ENCODE data around the gene KPNA4.

KPNA4 gene

GRCh38 chr3:160473978-160474377 lies 91.4 kb downstream of the KPNA4 start:
- TF ChIP-seq, protein P1, sequence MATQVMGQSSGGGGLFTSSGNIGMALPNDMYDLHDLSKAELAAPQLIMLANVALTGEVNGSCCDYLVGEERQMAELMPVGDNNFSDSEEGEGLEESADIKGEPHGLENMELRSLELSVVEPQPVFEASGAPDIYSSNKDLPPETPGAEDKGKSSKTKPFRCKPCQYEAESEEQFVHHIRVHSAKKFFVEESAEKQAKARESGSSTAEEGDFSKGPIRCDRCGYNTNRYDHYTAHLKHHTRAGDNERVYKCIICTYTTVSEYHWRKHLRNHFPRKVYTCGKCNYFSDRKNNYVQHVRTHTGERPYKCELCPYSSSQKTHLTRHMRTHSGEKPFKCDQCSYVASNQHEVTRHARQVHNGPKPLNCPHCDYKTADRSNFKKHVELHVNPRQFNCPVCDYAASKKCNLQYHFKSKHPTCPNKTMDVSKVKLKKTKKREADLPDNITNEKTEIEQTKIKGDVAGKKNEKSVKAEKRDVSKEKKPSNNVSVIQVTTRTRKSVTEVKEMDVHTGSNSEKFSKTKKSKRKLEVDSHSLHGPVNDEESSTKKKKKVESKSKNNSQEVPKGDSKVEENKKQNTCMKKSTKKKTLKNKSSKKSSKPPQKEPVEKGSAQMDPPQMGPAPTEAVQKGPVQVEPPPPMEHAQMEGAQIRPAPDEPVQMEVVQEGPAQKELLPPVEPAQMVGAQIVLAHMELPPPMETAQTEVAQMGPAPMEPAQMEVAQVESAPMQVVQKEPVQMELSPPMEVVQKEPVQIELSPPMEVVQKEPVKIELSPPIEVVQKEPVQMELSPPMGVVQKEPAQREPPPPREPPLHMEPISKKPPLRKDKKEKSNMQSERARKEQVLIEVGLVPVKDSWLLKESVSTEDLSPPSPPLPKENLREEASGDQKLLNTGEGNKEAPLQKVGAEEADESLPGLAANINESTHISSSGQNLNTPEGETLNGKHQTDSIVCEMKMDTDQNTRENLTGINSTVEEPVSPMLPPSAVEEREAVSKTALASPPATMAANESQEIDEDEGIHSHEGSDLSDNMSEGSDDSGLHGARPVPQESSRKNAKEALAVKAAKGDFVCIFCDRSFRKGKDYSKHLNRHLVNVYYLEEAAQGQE (IDR thresholded peaks at IDR 0.05; ENCODE audit: insufficient read depth in 1 of 2, low read depth in 2 of 2, low read length in 2 of 2): no peak
- TF ChIP-seq POLR2AphosphoS5 (IDR thresholded peaks at IDR 0.05; ENCODE audit: low read depth, low read length) (no peak), SIN3A (IDR thresholded peaks at IDR 0.05; ENCODE audit: borderline replicate concordance, insufficient read depth, low read length) (no peak), TAF1 (IDR thresholded peaks at IDR 0.05; ENCODE audit: borderline replicate concordance, insufficient read depth, low read length) (no peak), FOXP2 (optimal IDR thresholded peaks at IDR 0.05; ENCODE audit: borderline replicate concordance, extremely low read depth, extremely low read length, insufficient read depth) (no peak)

DNA sequence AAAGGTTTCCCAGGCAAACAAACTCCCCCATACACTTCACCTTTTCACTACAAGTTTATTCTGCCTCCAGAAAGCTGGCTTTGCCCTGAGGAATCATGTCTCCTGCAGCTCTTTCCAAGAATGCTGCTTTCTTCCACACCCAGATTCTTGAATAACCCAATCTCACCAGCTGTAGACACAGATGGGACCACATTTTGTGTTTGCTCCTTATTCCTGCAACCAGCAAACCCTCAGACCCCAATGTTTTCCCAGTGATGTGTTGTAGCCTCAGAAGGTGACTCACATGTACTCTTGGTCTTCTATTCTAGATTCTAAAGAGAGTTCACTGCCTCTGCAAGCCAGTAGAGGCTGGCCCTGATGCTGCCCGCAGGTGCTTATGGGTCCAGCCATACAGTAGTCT lies 92.2 kb downstream of the KPNA4 start:
- TF ChIP-seq TAF1 (IDR thresholded peaks at IDR 0.05; ENCODE audit: borderline replicate concordance, insufficient read depth, low read length) (no peak), FOXP2 (optimal IDR thresholded peaks at IDR 0.05; ENCODE audit: borderline replicate concordance, extremely low read depth, extremely low read length, insufficient read depth) (no peak), POLR2AphosphoS5 (IDR thresholded peaks at IDR 0.05; ENCODE audit: low read depth, low read length) (no peak), SIN3A (IDR thresholded peaks at IDR 0.05; ENCODE audit: borderline replicate concordance, insufficient read depth, low read length) (no peak)
- TF ChIP-seq, protein P1 (IDR thresholded peaks at IDR 0.05; ENCODE audit: insufficient read depth in 1 of 2, low read depth in 2 of 2, low read length in 2 of 2): no peak

- TF ChIP-seq TAF1 (IDR thresholded peaks at IDR 0.05; ENCODE audit: borderline replicate concordance, insufficient read depth, low read length) (no peak), SIN3A (IDR thresholded peaks at IDR 0.05; ENCODE audit: borderline replicate concordance, insufficient read depth, low read length) (no peak), FOXP2 (optimal IDR thresholded peaks at IDR 0.05; ENCODE audit: borderline replicate concordance, extremely low read depth, extremely low read length, insufficient read depth) (no peak), POLR2AphosphoS5 (IDR thresholded peaks at IDR 0.05; ENCODE audit: low read depth, low read length) (no peak)
- TF ChIP-seq, protein P1 (IDR thresholded peaks at IDR 0.05; ENCODE audit: insufficient read depth in 1 of 2, low read depth in 2 of 2, low read length in 2 of 2): no peak
These were observed 93.0 kb downstream of the KPNA4 start for GRCh38 chr3:160472344-160472743.

GRCh38 chr3:160471892-160472291 lies 93.5 kb downstream of the KPNA4 start:
- TF ChIP-seq, protein P1 (IDR thresholded peaks at IDR 0.05; ENCODE audit: insufficient read depth in 1 of 2, low read depth in 2 of 2, low read length in 2 of 2): no peak
- TF ChIP-seq SIN3A (IDR thresholded peaks at IDR 0.05; ENCODE audit: borderline replicate concordance, insufficient read depth, low read length) (no peak), TAF1 (IDR thresholded peaks at IDR 0.05; ENCODE audit: borderline replicate concordance, insufficient read depth, low read length) (no peak), POLR2AphosphoS5 (IDR thresholded peaks at IDR 0.05; ENCODE audit: low read depth, low read length) (no peak), FOXP2 (optimal IDR thresholded peaks at IDR 0.05; ENCODE audit: borderline replicate concordance, extremely low read depth, extremely low read length, insufficient read depth) (no peak)

- TF ChIP-seq, protein P1 (IDR thresholded peaks at IDR 0.05; ENCODE audit: insufficient read depth in 1 of 2, low read depth in 2 of 2, low read length in 2 of 2): no peak
- TF ChIP-seq TAF1 (IDR thresholded peaks at IDR 0.05; ENCODE audit: borderline replicate concordance, insufficient read depth, low read length) (no peak), SIN3A (IDR thresholded peaks at IDR 0.05; ENCODE audit: borderline replicate concordance, insufficient read depth, low read length) (no peak), FOXP2 (optimal IDR thresholded peaks at IDR 0.05; ENCODE audit: borderline replicate concordance, extremely low read depth, extremely low read length, insufficient read depth) (no peak), POLR2AphosphoS5 (IDR thresholded peaks at IDR 0.05; ENCODE audit: low read depth, low read length) (no peak)
These were observed 95.2 kb downstream of the KPNA4 start for GRCh38 chr3:160470181-160470580.
